Keratinocyte (primary cell): ENCODE data around the gene CYTH1.

Experiments
- EZH2 ChIP-seq: IDR thresholded peaks from one replicate; pipeline ENCODE4 v1.6.1; 2012; ENCODE audit warnings: inconsistent platforms, mild to moderate bottlenecking, low read length, moderate library complexity
- TF ChIP-seq, protein P1 (sequence below), 3 experiments: IDR thresholded peaks in 1 of 3; conservative IDR thresholded peaks in 1 of 3; optimal IDR thresholded peaks in 1 of 3; 2 replicates in 2 of 3; 3 replicates in 1 of 3; pipeline versions ENCODE3 to v1.5.1; 2011; ENCODE audit warnings: low read length in 3 of 3, mild to moderate bottlenecking in 3 of 3, moderate library complexity in 2 of 3, control low read depth in 1 of 3, inconsistent platforms in 1 of 3; ENCODE audit not compliant: insufficient read depth in 2 of 3; ENCODE audit errors: extremely low read depth in 1 of 3

DNA sequence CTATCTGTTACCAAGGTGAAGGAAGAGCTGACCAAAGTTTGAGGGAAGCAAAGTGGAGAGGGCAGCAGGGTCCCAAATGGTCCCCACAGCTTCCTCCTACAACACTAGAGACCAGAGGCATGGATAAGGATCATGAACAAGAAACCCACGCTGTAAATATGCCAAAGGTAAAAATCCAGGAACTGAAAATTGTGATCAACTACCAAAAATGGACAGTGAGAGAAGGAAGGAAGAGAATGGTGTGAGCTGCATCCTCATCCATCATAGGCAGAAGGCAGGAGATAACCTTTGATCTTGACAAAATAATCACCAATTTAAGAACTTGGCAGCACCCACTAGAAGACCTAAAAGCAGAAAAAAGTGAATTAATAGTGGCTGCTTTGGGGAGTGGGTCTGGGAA lies 66.2 kb downstream of the CYTH1 start:
- TF ChIP-seq, protein P1, sequence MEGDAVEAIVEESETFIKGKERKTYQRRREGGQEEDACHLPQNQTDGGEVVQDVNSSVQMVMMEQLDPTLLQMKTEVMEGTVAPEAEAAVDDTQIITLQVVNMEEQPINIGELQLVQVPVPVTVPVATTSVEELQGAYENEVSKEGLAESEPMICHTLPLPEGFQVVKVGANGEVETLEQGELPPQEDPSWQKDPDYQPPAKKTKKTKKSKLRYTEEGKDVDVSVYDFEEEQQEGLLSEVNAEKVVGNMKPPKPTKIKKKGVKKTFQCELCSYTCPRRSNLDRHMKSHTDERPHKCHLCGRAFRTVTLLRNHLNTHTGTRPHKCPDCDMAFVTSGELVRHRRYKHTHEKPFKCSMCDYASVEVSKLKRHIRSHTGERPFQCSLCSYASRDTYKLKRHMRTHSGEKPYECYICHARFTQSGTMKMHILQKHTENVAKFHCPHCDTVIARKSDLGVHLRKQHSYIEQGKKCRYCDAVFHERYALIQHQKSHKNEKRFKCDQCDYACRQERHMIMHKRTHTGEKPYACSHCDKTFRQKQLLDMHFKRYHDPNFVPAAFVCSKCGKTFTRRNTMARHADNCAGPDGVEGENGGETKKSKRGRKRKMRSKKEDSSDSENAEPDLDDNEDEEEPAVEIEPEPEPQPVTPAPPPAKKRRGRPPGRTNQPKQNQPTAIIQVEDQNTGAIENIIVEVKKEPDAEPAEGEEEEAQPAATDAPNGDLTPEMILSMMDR (optimal IDR thresholded peaks at IDR 0.05 in 1 of 3, IDR thresholded peaks at IDR 0.05 in 1 of 3, conservative IDR thresholded peaks at IDR 0.05 in 1 of 3; ENCODE audit: extremely low read depth in 1 of 3, insufficient read depth in 2 of 3, low read length in 3 of 3), result no peak
- no peak for TF ChIP-seq EZH2
